ENCODE results near the gene RELL2.

The RELL2 gene

DNA sequence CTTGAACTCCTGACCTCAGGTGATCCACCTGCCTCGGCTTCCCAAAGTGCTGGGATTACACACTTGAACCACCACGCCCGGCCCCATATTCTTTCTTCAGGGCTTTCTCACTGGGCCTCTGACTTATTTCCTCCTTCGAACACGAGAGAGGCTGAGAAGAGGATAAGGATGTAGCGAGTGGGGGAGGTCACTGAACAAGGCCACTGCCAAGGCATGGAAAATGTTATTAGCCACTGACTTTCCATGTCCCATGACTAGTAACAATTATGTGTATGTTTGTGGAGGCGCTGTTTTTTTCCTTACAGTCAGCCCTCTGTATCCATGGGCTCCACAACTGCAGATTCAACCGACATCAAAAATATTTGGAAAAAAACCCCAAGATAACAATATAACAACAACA lies 26.7 kb downstream of the RELL2 start:
- H3K27ac ChIP-seq (ENCODE audit: low read depth, low read length), result no peak overlapping the region
- H2AFZ ChIP-seq (ENCODE audit: low read length, unreplicated experiment), result no peak overlapping the region
- H3K4me1 ChIP-seq (ENCODE audit: control insufficient read depth, insufficient read depth, low read length, unreplicated experiment), result peaks cover 3% of the 10 kb centered on the region
- H3K36me3 ChIP-seq (ENCODE audit: insufficient read depth, low read length), result peaks cover 5% of the 10 kb centered on the region; the same call in 1 of the 2 replicates
- no peak overlapping the region for H3K4me3 ChIP-seq (ENCODE audit: low read depth, low read length)
- no peaks in the 10 kb centered on the region for H3K79me2 ChIP-seq (ENCODE audit: control insufficient read depth, insufficient read depth, low read length, unreplicated experiment)
- no peaks in the 10 kb centered on the region for H3K27me3 ChIP-seq (ENCODE audit: insufficient read depth, low read length)

- H3K79me2 ChIP-seq (ENCODE audit: control insufficient read depth, insufficient read depth, low read length, unreplicated experiment), result no peaks in the 10 kb centered on the region
- no peak overlapping the region for H2AFZ ChIP-seq (ENCODE audit: low read length, unreplicated experiment)
Observed at GRCh38 chr5:141664733-141665461, 28.1 kb downstream of the RELL2 start.

GRCh38 chr5:141665995-141666940 lies 29.5 kb downstream of the RELL2 start:
- Histone ChIP-seq H3K4me3 (ENCODE audit: low read depth, low read length) (no peak overlapping the region), H3K79me2 (ENCODE audit: control insufficient read depth, insufficient read depth, low read length, unreplicated experiment) (no peaks in the 10 kb centered on the region), H3K4me1 (ENCODE audit: control insufficient read depth, insufficient read depth, low read length, unreplicated experiment) (no peaks in the 10 kb centered on the region), H2AFZ (ENCODE audit: low read length, unreplicated experiment) (no peak overlapping the region), H3K36me3 (ENCODE audit: insufficient read depth, low read length) (no peaks in the 10 kb centered on the region), H3K27me3 (ENCODE audit: insufficient read depth, low read length) (no peaks in the 10 kb centered on the region), H3K27ac (ENCODE audit: low read depth, low read length) (no peak overlapping the region)

More at GRCh38 chr5:141664733-141665461, 28.1 kb downstream of the RELL2 start:
- Histone ChIP-seq H3K4me1 (ENCODE audit: control insufficient read depth, insufficient read depth, low read length, unreplicated experiment) (no peaks in the 10 kb centered on the region), H3K4me3 (ENCODE audit: low read depth, low read length) (no peak overlapping the region), H3K27ac (ENCODE audit: low read depth, low read length) (no peak overlapping the region), H3K27me3 (ENCODE audit: insufficient read depth, low read length) (no peaks in the 10 kb centered on the region), H3K36me3 (ENCODE audit: insufficient read depth, low read length) (no peaks in the 10 kb centered on the region)

- no peak overlapping the region for H3K27ac ChIP-seq (ENCODE audit: low read depth, low read length)
- H3K27me3 ChIP-seq (ENCODE audit: insufficient read depth, low read length), result no peaks in the 10 kb centered on the region
- no peaks in the 10 kb centered on the region for H3K36me3 ChIP-seq (ENCODE audit: insufficient read depth, low read length)
- no peak overlapping the region for H3K4me3 ChIP-seq (ENCODE audit: low read depth, low read length)
- H3K79me2 ChIP-seq (ENCODE audit: control insufficient read depth, insufficient read depth, low read length, unreplicated experiment), result no peaks in the 10 kb centered on the region
- H3K4me1 ChIP-seq (ENCODE audit: control insufficient read depth, insufficient read depth, low read length, unreplicated experiment), result no peaks in the 10 kb centered on the region
- no peak overlapping the region for H2AFZ ChIP-seq (ENCODE audit: low read length, unreplicated experiment)
Observed at GRCh38 chr5:141668601-141669265, 31.9 kb downstream of the RELL2 start.

DNA sequence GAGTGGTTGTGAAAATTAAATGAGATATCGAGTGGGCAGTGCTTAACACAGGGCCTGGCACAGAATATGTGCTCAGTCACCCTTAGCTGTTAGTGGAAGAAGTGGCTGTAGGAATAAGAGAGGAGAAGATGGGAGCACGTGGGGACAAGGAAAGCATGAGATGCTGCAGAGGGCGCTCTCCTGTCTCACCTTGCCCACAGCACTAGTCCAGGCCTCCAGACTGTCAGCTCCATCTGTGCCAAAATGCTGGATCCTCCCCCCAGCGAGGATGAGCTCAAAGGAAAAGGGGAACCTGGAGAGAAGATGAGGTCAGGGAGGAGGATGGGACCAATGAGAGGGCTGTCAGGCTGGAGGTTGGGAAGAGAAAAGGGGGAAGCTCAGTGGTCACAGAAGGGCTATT lies 32.7 kb downstream of the RELL2 start:
- no peak overlapping the region for H2AFZ ChIP-seq (ENCODE audit: low read length, unreplicated experiment)

DNA sequence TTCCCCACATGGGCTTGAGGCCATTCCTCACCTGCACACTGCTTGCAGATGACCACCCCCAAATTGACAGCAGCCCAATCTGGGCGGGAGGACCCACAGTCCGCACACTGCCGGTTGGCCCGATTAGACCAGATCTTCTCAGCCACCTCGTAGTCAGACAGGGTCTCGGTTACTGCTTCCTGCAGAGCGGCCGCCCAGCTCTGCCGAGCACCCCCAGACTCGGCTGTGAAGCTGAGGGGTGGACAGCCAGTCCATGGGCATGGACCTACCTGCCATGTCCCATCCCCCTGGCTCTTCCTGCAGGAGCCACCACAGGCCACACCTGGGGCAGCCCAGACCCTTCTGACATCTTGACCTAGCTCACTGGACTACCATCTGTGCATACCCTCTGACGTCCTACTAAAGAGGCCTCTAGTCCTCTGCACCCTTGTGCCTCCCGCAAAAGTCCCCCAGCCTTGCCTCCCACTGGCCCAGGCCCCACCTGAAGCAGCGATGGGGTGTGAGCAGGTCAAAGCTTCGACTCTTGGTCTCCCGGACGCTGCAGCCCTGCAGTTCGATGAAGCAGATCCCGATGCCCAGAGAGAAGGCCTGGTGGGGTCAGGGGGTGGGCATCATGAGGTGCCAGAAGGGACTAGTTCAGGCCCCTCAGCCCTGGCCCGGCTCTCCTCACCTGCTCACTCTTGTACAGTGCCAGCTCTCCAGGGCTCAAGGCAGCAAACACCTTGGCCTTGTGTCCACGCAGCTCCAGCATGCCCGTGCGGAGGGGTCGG lies 35.5 kb downstream of the RELL2 start:
- Histone ChIP-seq H2AFZ (ENCODE audit: low read length, unreplicated experiment) (no peak overlapping the region), H3K4me3 (ENCODE audit: low read depth, low read length) (no peak overlapping the region), H3K27ac (ENCODE audit: low read depth, low read length) (no peak overlapping the region), H3K27me3 (ENCODE audit: insufficient read depth, low read length) (no peaks in the 10 kb centered on the region), H3K4me1 (ENCODE audit: control insufficient read depth, insufficient read depth, low read length, unreplicated experiment) (no peaks in the 10 kb centered on the region), H3K36me3 (ENCODE audit: insufficient read depth, low read length) (no peaks in the 10 kb centered on the region), H3K79me2 (ENCODE audit: control insufficient read depth, insufficient read depth, low read length, unreplicated experiment) (no peaks in the 10 kb centered on the region)

More for the DNA sequence above, 32.7 kb downstream of the RELL2 start:
- Histone ChIP-seq H3K4me3 (ENCODE audit: low read depth, low read length) (no peak overlapping the region), H3K27me3 (ENCODE audit: insufficient read depth, low read length) (no peaks in the 10 kb centered on the region), H3K4me1 (ENCODE audit: control insufficient read depth, insufficient read depth, low read length, unreplicated experiment) (no peaks in the 10 kb centered on the region), H3K79me2 (ENCODE audit: control insufficient read depth, insufficient read depth, low read length, unreplicated experiment) (no peaks in the 10 kb centered on the region), H3K36me3 (ENCODE audit: insufficient read depth, low read length) (no peaks in the 10 kb centered on the region), H3K27ac (ENCODE audit: low read depth, low read length) (no peak overlapping the region)

- H3K27me3 ChIP-seq (ENCODE audit: insufficient read depth, low read length), result no peaks in the 10 kb centered on the region
- no peak overlapping the region for H2AFZ ChIP-seq (ENCODE audit: low read length, unreplicated experiment)
- H3K4me3 ChIP-seq (ENCODE audit: low read depth, low read length), result no peak overlapping the region
- H3K36me3 ChIP-seq (ENCODE audit: insufficient read depth, low read length), result no peaks in the 10 kb centered on the region
- no peaks in the 10 kb centered on the region for H3K79me2 ChIP-seq (ENCODE audit: control insufficient read depth, insufficient read depth, low read length, unreplicated experiment)
- no peak overlapping the region for H3K27ac ChIP-seq (ENCODE audit: low read depth, low read length)
- H3K4me1 ChIP-seq (ENCODE audit: control insufficient read depth, insufficient read depth, low read length, unreplicated experiment), result no peaks in the 10 kb centered on the region
Observed at GRCh38 chr5:141672841-141673813, 36.3 kb downstream of the RELL2 start.

DNA sequence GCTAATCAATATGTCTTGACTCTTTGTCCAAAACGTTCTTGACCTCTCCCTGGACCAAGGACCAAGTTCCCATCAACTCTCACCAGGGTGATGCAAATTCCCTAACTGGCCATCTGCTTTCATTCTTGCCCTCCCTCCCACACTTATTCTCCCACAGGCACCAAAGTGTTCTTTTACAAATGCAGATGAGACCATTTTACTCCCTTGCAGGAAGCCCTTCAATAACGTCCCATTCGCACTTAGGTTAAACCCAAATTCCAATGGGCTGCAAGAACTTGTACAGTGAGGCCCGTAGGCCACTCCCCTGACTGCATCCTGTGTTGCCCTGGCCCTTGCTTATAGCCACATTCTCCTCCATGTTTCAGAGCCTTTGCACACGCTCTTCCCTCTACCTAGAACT lies 38.0 kb downstream of the RELL2 start:
- Histone ChIP-seq H3K79me2 (ENCODE audit: control insufficient read depth, insufficient read depth, low read length, unreplicated experiment) (peaks cover 8% of the 10 kb centered on the region), H3K4me1 (ENCODE audit: control insufficient read depth, insufficient read depth, low read length, unreplicated experiment) (peaks cover under 1% of the 10 kb centered on the region), H3K4me3 (ENCODE audit: low read depth, low read length) (no peak overlapping the region), H3K27ac (ENCODE audit: low read depth, low read length) (no peak overlapping the region), H3K27me3 (ENCODE audit: insufficient read depth, low read length) (no peaks in the 10 kb centered on the region), H3K36me3 (ENCODE audit: insufficient read depth, low read length) (no peaks in the 10 kb centered on the region), H2AFZ (ENCODE audit: low read length, unreplicated experiment) (no peak overlapping the region)

GRCh38 chr5:141675672-141676071 lies 38.9 kb downstream of the RELL2 start:
- Histone ChIP-seq H3K4me3 (ENCODE audit: low read depth, low read length) (no peak overlapping the region), H3K36me3 (ENCODE audit: insufficient read depth, low read length) (no peaks in the 10 kb centered on the region), H2AFZ (ENCODE audit: low read length, unreplicated experiment) (no peak overlapping the region), H3K27me3 (ENCODE audit: insufficient read depth, low read length) (no peaks in the 10 kb centered on the region), H3K79me2 (ENCODE audit: control insufficient read depth, insufficient read depth, low read length, unreplicated experiment) (peaks cover 17% of the 10 kb centered on the region), H3K27ac (ENCODE audit: low read depth, low read length) (no peak overlapping the region), H3K4me1 (ENCODE audit: control insufficient read depth, insufficient read depth, low read length, unreplicated experiment) (peaks cover 10% of the 10 kb centered on the region)

All from ACC112 (cell line).